Fibroblast of lung (primary cell): ENCODE data around the gene KRTAP21-1. TPM values are rescaled to one million over a fixed set of nuclear protein-coding genes. Genes with fewer than 3 reads are reported as not detected.

Experiments used
- DNase-seq, 2 donors: peaks; one replicate each; pipeline versions ENCODE4 v3.0.0 to v3.0.0-alpha.2; 2010; ENCODE audit warnings: low read depth in 2 of 2
- H2AFZ ChIP-seq: 2 replicates; pipeline ENCODE4 v1.5.1; 2012; ENCODE audit warnings: low read length, control low read depth, inconsistent platforms
- H3K27ac ChIP-seq: 2 replicates; pipeline ENCODE4 v1.5.1; 2011; ENCODE audit warnings: low read length, control low read depth; ENCODE audit not compliant: insufficient read depth
- H3K27me3 ChIP-seq: 2 replicates; pipeline ENCODE4 v1.5.1; 2011; ENCODE audit warnings: mild to moderate bottlenecking, low read length; ENCODE audit not compliant: control insufficient read depth, insufficient read depth
- H3K36me3 ChIP-seq: 2 replicates; pipeline ENCODE4 v1.5.1; 2011; ENCODE audit warnings: low read length; ENCODE audit not compliant: control insufficient read depth, insufficient read depth
- H3K4me1 ChIP-seq: 2 replicates; pipeline ENCODE4 v1.5.1; 2011; ENCODE audit warnings: low read length; ENCODE audit not compliant: control insufficient read depth, insufficient read depth; ENCODE audit errors: extremely low read depth
- H3K4me2 ChIP-seq: 2 replicates; pipeline ENCODE4 v1.5.1; 2011; ENCODE audit warnings: low read length, control low read depth; ENCODE audit not compliant: insufficient read depth; ENCODE audit errors: extremely low read depth
- H3K4me3 ChIP-seq, 4 experiments: fragments of 200-600 bp in 1 of 4; sonication (generic) in 1 of 4; replicated peaks in 1 of 4; 2 replicates each; pipeline ENCODE4 v1.5.1; 2011 to 2016; ENCODE audit warnings: low read length in 4 of 4, low read depth in 3 of 4, mild to moderate bottlenecking in 3 of 4, control low read depth in 2 of 4, inconsistent platforms in 1 of 4, mixed read lengths in 1 of 4; ENCODE audit not compliant: insufficient read depth in 1 of 4; ENCODE audit errors: control extremely low read depth in 1 of 4
- H3K79me2 ChIP-seq: 2 replicates; pipeline ENCODE4 v1.5.1; 2012; ENCODE audit warnings: mild to moderate bottlenecking, low read length, inconsistent platforms; ENCODE audit not compliant: control insufficient read depth, insufficient read depth
- H3K9ac ChIP-seq: 2 replicates; pipeline ENCODE4 v1.5.1; 2011; ENCODE audit warnings: mild to moderate bottlenecking, low read length, control low read depth; ENCODE audit not compliant: insufficient read depth
- H3K9me3 ChIP-seq: 2 replicates; pipeline ENCODE4 v1.5.1; 2012; ENCODE audit warnings: low read depth, low read length; ENCODE audit not compliant: control insufficient read depth, insufficient read depth
- H4K20me1 ChIP-seq: 2 replicates; pipeline ENCODE4 v1.5.1; 2011; ENCODE audit warnings: low read length; ENCODE audit not compliant: control insufficient read depth, insufficient read depth; ENCODE audit errors: extremely low read depth
- EZH2 ChIP-seq: IDR thresholded peaks from 2 replicates; pipeline ENCODE4 v1.5.1; 2012; ENCODE audit warnings: low read length, control low read depth, mild to moderate bottlenecking; ENCODE audit errors: missing control alignments
- polyA plus RNA-seq, 2 donors: library from polyadenylated mRNA; depleted of rRNA in 1 of 2; stranded (reverse) in 1 of 2; unstranded in 1 of 2; fragments of >200 nt; gene quantifications; 2 replicates each; pipeline ENCODE4 v1.2.1, GENCODE V29; 2011 to 2012; ENCODE audit warnings: missing spikeins in 1 of 2
- total RNA-seq: library from RNA; depleted of rRNA; stranded (reverse); fragments of >200 nt; gene quantifications from 2 replicates; pipeline ENCODE4 v1.2.1, GENCODE V29; 2014
- TF ChIP-seq, protein P1 (sequence below), 2 donors: IDR thresholded peaks in 1 of 2; conservative IDR thresholded peaks in 1 of 2; 1 replicate in 1 of 2; 2 replicates in 1 of 2; pipeline ENCODE4 v1.5.1; 2011 to 2012; ENCODE audit warnings: low read length in 2 of 2, control low read depth in 1 of 2, inconsistent platforms in 1 of 2, low read depth in 1 of 2, mild to moderate bottlenecking in 1 of 2

Gene KRTAP21-1
- total and polyA plus RNA-seq, 2 donors (not counting 1 experiment from before 2014, with no cell fraction given), result not detected

DNA sequence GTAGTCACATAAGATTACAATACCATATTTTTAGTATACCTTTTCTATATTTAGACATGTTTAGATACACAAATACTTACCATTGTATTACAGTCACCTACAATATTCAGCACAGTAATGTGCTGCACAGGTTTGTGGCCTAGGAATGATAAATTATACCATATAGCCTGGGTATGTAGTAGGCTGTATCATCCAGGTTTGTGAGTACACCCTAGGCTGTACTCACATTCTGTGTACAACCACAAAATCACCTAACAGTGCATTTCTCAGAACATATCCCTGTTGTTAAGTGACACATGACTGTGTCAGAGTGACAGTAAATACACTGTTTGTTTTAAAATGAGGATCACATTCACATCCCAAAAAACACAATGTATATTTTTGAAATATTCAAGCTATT, 47.8 kb downstream of the KRTAP21-1 start:
- no peak for DNase-seq
- Histone ChIP-seq H3K9ac (no peak overlapping the region), H3K9me3 (no peaks in the 10 kb centered on the region), H3K4me3 (no peak overlapping the region), H4K20me1 (no peaks in the 10 kb centered on the region), H3K27me3 (no peaks in the 10 kb centered on the region), H3K79me2 (no peaks in the 10 kb centered on the region), H3K4me1 (no peaks in the 10 kb centered on the region), H3K4me2 (no peak overlapping the region), H2AFZ (no peak overlapping the region), H3K27ac (no peak overlapping the region), H3K36me3 (no peaks in the 10 kb centered on the region)
- TF ChIP-seq, protein P1, sequence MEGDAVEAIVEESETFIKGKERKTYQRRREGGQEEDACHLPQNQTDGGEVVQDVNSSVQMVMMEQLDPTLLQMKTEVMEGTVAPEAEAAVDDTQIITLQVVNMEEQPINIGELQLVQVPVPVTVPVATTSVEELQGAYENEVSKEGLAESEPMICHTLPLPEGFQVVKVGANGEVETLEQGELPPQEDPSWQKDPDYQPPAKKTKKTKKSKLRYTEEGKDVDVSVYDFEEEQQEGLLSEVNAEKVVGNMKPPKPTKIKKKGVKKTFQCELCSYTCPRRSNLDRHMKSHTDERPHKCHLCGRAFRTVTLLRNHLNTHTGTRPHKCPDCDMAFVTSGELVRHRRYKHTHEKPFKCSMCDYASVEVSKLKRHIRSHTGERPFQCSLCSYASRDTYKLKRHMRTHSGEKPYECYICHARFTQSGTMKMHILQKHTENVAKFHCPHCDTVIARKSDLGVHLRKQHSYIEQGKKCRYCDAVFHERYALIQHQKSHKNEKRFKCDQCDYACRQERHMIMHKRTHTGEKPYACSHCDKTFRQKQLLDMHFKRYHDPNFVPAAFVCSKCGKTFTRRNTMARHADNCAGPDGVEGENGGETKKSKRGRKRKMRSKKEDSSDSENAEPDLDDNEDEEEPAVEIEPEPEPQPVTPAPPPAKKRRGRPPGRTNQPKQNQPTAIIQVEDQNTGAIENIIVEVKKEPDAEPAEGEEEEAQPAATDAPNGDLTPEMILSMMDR (conservative IDR thresholded peaks at IDR 0.05 in 1 of 2, IDR thresholded peaks at IDR 0.05 in 1 of 2; ENCODE audit: low read depth in 1 of 2, low read length in 2 of 2), result no peak
- no peak for TF ChIP-seq EZH2

Other genes starting within 250 kb of the KRTAP21-1 start
- not detected in 2 replicates for gene KRTAP19-6, start 213.6 kb downstream of the KRTAP21-1 start, total RNA-seq
- not detected in 2 replicates for gene KRTAP19-6, start 213.6 kb downstream of the KRTAP21-1 start, polyA plus RNA-seq
- not detected in 2 replicates for gene KRTAP19-7, start 194.1 kb downstream of the KRTAP21-1 start, total RNA-seq
- gene KRTAP19-7, start 194.1 kb downstream of the KRTAP21-1 start, polyA plus RNA-seq, result not detected in 2 replicates
- gene KRTAP22-2, start 165.0 kb downstream of the KRTAP21-1 start, total RNA-seq, result not detected in 2 replicates
- not detected in 2 replicates for gene KRTAP22-2, start 165.0 kb downstream of the KRTAP21-1 start, polyA plus RNA-seq
- not detected in 2 replicates for gene KRTAP6-3, start 163.0 kb downstream of the KRTAP21-1 start, total RNA-seq
- gene KRTAP6-3, start 163.0 kb downstream of the KRTAP21-1 start, polyA plus RNA-seq, result not detected in 2 replicates
- gene KRTAP6-2, start 156.5 kb downstream of the KRTAP21-1 start, total RNA-seq, result not detected in 2 replicates
- not detected in 2 replicates for gene KRTAP6-2, start 156.5 kb downstream of the KRTAP21-1 start, polyA plus RNA-seq
- gene KRTAP22-1, start 154.3 kb downstream of the KRTAP21-1 start, total RNA-seq, result not detected in 2 replicates
- not detected in 2 replicates for gene KRTAP22-1, start 154.3 kb downstream of the KRTAP21-1 start, polyA plus RNA-seq
- gene KRTAP6-1, start 141.5 kb downstream of the KRTAP21-1 start, total RNA-seq, result not detected in 2 replicates
- not detected in 2 replicates for gene KRTAP6-1, start 141.5 kb downstream of the KRTAP21-1 start, polyA plus RNA-seq
- gene KRTAP20-1, start 139.0 kb downstream of the KRTAP21-1 start, total RNA-seq, result not detected in 2 replicates
- not detected in 2 replicates for gene KRTAP20-1, start 139.0 kb downstream of the KRTAP21-1 start, polyA plus RNA-seq
- not detected in 2 replicates for gene KRTAP20-4, start 134.8 kb downstream of the KRTAP21-1 start, total RNA-seq
- gene KRTAP20-4, start 134.8 kb downstream of the KRTAP21-1 start, polyA plus RNA-seq, result not detected in 2 replicates
- not detected in 2 replicates for gene KRTAP20-2, start 120.2 kb downstream of the KRTAP21-1 start, total RNA-seq
- not detected in 2 replicates for gene KRTAP20-2, start 120.2 kb downstream of the KRTAP21-1 start, polyA plus RNA-seq
- not detected in 2 replicates for gene KRTAP20-3, start 112.6 kb downstream of the KRTAP21-1 start, total RNA-seq
- not detected in 2 replicates for gene KRTAP20-3, start 112.6 kb downstream of the KRTAP21-1 start, polyA plus RNA-seq
- not detected in 2 replicates for gene KRTAP21-3, start 36.7 kb downstream of the KRTAP21-1 start, total RNA-seq
- gene KRTAP21-3, start 36.7 kb downstream of the KRTAP21-1 start, polyA plus RNA-seq, result not detected in 2 replicates
- gene KRTAP21-2, start 8.2 kb downstream of the KRTAP21-1 start, total RNA-seq, result not detected in 2 replicates
- not detected in 2 replicates for gene KRTAP21-2, start 8.2 kb downstream of the KRTAP21-1 start, polyA plus RNA-seq
- not detected in 2 replicates for gene KRTAP8-1, start 57.8 kb upstream of the KRTAP21-1 start, total RNA-seq
- not detected in 2 replicates for gene KRTAP8-1, start 57.8 kb upstream of the KRTAP21-1 start, polyA plus RNA-seq
- gene KRTAP7-1, start 74.3 kb upstream of the KRTAP21-1 start, total RNA-seq, result not detected in 2 replicates
- gene KRTAP7-1, start 74.3 kb upstream of the KRTAP21-1 start, polyA plus RNA-seq, result not detected in 2 replicates
- not detected in 2 replicates for gene KRTAP11-1, start 126.2 kb upstream of the KRTAP21-1 start, total RNA-seq
- gene KRTAP11-1, start 126.2 kb upstream of the KRTAP21-1 start, polyA plus RNA-seq, result not detected in 2 replicates